K562 (cell line): ENCODE measurements around the gene AMER3. TPM values are rescaled to one million over a fixed set of nuclear protein-coding genes. Genes with fewer than 3 reads are reported as not detected.

Experiments used
- ATAC-seq: fragments of 200-7000 bp; cut with Tn5 transposase; 3 replicates; pipeline ENCODE4 v1.9.1; 2020; ENCODE audit warnings: moderate library complexity
- BruUV-seq: library from RNA; stranded (reverse); fragments of 400-500 nt; replicated peaks from 2 replicates; lab custom pipeline; 2021; lab: Mats Ljungman, UMichigan
- CTCF ChIA-PET: fragments of 300-600 bp; formaldehyde crosslinking; extraction: SDS; loops from one replicate; lab custom pipeline; 2021; ENCODE audit warnings: low intra/inter-chr PET ratio; lab: Yijun Ruan, JAX
- POLR2A ChIA-PET: fragments of 300-600, 350-650 bp; sonication (Branson Sonifier 250); formaldehyde crosslinking; extraction: SDS; loops from one replicate; lab custom pipeline; 2021; ENCODE audit warnings: antibody characterized with exemption, inconsistent platforms; lab: Yijun Ruan, JAX
- DNase-seq, 4 experiments: peaks; one replicate each; pipeline versions ENCODE4 v3.0.0 to v3.0.0-alpha.2; 2011 to 2018; ENCODE audit warnings: low spot score in 3 of 4, mixed read lengths in 3 of 4; ENCODE audit errors: extremely low read depth in 1 of 4
- FAIRE-seq: peaks from 2 replicates; lab custom pipeline; 2011; peaks lifted over from hg19 to GRCh38; lab: Jason Lieb, UNC
- H2AFZ ChIP-seq: 2 replicates; pipeline ENCODE4 v1.6.0; 2011; ENCODE audit warnings: low read depth, low read length, control low read depth, inconsistent platforms
- H3K27ac ChIP-seq: fragments of 200-600 bp; 3 replicates; pipeline ENCODE4 v1.8.0; 2011; ENCODE audit warnings: low read depth, mild to moderate bottlenecking, control low read depth, inconsistent platforms, low read length, moderate library complexity, mixed read lengths; ENCODE audit errors: extremely low read depth
- H3K27me3 ChIP-seq, 2 experiments: fragments of 300-600 bp in 1 of 2; 2 replicates in 1 of 2; 3 replicates in 1 of 2; pipeline versions ENCODE4 v1.6.0 to v1.8.0; 2011; ENCODE audit warnings: inconsistent platforms in 2 of 2, low read length in 2 of 2, mild to moderate bottlenecking in 1 of 2, mixed read lengths in 1 of 2, moderate library complexity in 1 of 2; ENCODE audit not compliant: control insufficient read depth in 2 of 2, insufficient read depth in 2 of 2
- H3K36me3 ChIP-seq: fragments of 300-600 bp; 3 replicates; pipeline ENCODE4 v1.8.0; 2011; ENCODE audit warnings: mild to moderate bottlenecking, low read length, inconsistent platforms; ENCODE audit not compliant: control insufficient read depth, insufficient read depth
- H3K4me1 ChIP-seq, 2 experiments: fragments of 200-600 bp in 1 of 2; replicated peaks in 1 of 2; 2 replicates in 1 of 2; 3 replicates in 1 of 2; pipeline versions ENCODE4 v1.5.1 to v1.8.0; 2011; ENCODE audit warnings: inconsistent platforms in 2 of 2, low read length in 2 of 2, mild to moderate bottlenecking in 1 of 2, mixed read lengths in 1 of 2, moderate library complexity in 1 of 2; ENCODE audit not compliant: control insufficient read depth in 2 of 2, insufficient read depth in 2 of 2
- H3K4me2 ChIP-seq: 2 replicates; pipeline ENCODE4 v1.6.1; 2011; ENCODE audit warnings: low read length, control low read depth, inconsistent platforms, mixed read lengths; ENCODE audit not compliant: insufficient read depth
- H3K4me3 ChIP-seq: fragments of 200-600 bp; sonication (generic), shearing (Covaris generic); 2 replicates; pipeline ENCODE4 v1.5.1; 2016; ENCODE audit warnings: control low read depth, inconsistent platforms
- H3K79me2 ChIP-seq: fragments of 200-600 bp; 3 replicates; pipeline ENCODE4 v1.8.0; 2011; ENCODE audit warnings: low read length, inconsistent platforms; ENCODE audit not compliant: control insufficient read depth, insufficient read depth
- H3K9ac ChIP-seq, 2 experiments: 2 replicates each; pipeline versions ENCODE4 v1.6.0 to v1.6.1; 2011; ENCODE audit warnings: low read depth in 2 of 2, low read length in 2 of 2, control low read depth in 1 of 2, inconsistent platforms in 1 of 2, mild to moderate bottlenecking in 1 of 2, mixed read lengths in 1 of 2; ENCODE audit not compliant: insufficient read depth in 1 of 2
- H3K9me1 ChIP-seq: one replicate; pipeline ENCODE4 v1.6.0; 2011; ENCODE audit warnings: inconsistent platforms, mild to moderate bottlenecking, low read length, moderate library complexity; ENCODE audit not compliant: control insufficient read depth, insufficient read depth
- H3K9me3 ChIP-seq: replicated peaks from 2 replicates; pipeline ENCODE4 v1.5.1; 2011; ENCODE audit warnings: low read depth, low read length, inconsistent platforms; ENCODE audit not compliant: control insufficient read depth, insufficient read depth
- H4K20me1 ChIP-seq: replicated peaks from 2 replicates; pipeline ENCODE4 v1.6.1; 2011; ENCODE audit warnings: low read length, inconsistent platforms, mixed read lengths; ENCODE audit not compliant: control insufficient read depth, insufficient read depth
- ARID2 ChIP-seq: fragments of 450-650 bp; IDR thresholded peaks from 2 replicates; pipeline ENCODE4 v1.6.1; 2017; ENCODE audit warnings: antibody characterized with exemption, mild to moderate bottlenecking
- MCM3 ChIP-seq: fragments of 450-650 bp; IDR thresholded peaks from 2 replicates; pipeline ENCODE4 v1.6.1; 2016
- PHB2 ChIP-seq: fragments of 450-650 bp; IDR thresholded peaks from 2 replicates; pipeline ENCODE4 v1.6.1; 2017; ENCODE audit warnings: low read depth
- VEZF1 ChIP-seq: fragments of 200-800 bp; sonication (Bioruptor generic); IDR thresholded peaks from 2 replicates; pipeline ENCODE4 v1.6.1; 2017; ENCODE audit warnings: missing genetic modification characterization, missing compliant biosample characterization
- ZNF217 ChIP-seq: sonication (generic); formaldehyde crosslinking; IDR thresholded peaks from 2 replicates; pipeline ENCODE4 v1.8.0; 2022; ENCODE audit warnings: mild to moderate bottlenecking, missing genetic modification reagents
- ZNF24 ChIP-seq: fragments of 450-650 bp; IDR thresholded peaks from 2 replicates; pipeline ENCODE4 v1.6.1; 2016
- ZNF311 ChIP-seq: fragments of 250-450 bp; sonication (Bioruptor Pico); IDR thresholded peaks from 2 replicates; pipeline ENCODE4 v1.4.0; 2020; ENCODE audit warnings: mild to moderate bottlenecking, moderate library complexity
- ZNF551 ChIP-seq: fragments of 250-450 bp; sonication (Bioruptor Pico); IDR thresholded peaks from 2 replicates; pipeline ENCODE4 v1.5.0; 2021; ENCODE audit warnings: mild to moderate bottlenecking, moderate library complexity
- WGBS: fragments of 100-300 bp; shearing (Covaris generic); methylation state at CpG from one replicate; pipeline ENCODE4 v1.1.6; 2016; ENCODE audit warnings: low coverage, mixed read lengths; ENCODE audit not compliant: insufficient coverage; ENCODE audit errors: missing lambda C conversion rate; 5-methylcytosine and 5-hydroxymethylcytosine counted together
- in situ Hi-C: fragments of 300-500 bp; cut with MboI; formaldehyde crosslinking; loops from 4 replicates; pipeline ENCODE4 v1.15.0; 2018; ENCODE audit warnings: inconsistent platforms, mixed read lengths
- intact Hi-C: fragments of 100-400 bp; cut with micrococcal nuclease; formaldehyde crosslinking; loops from 2 replicates; pipeline ENCODE4 v1.14.2; 2022
- polyA plus RNA-seq, 8 experiments: library from polyadenylated mRNA; depleted of rRNA in 4 of 8; stranded (reverse) in 5 of 8; unstranded in 3 of 8; fragments of >200 nt; fragmentation: Nextera tagmentation in 2 of 8; fragmentation: Illumina TruSeq in 1 of 8; extraction: Ambion mirVana in 2 of 8; extraction: Trizol in 1 of 8; gene quantifications; 2 replicates each; pipeline versions ENCODE4 v1.2.1 to v1.2.3, GENCODE V29; 2011 to 2014; ENCODE audit warnings: inconsistent platforms in 1 of 8, missing spikeins in 1 of 8
- total RNA-seq, 7 experiments: library from RNA; depleted of rRNA in 6 of 7; stranded (reverse); fragments of >200 nt in 6 of 7; fragmentation: Illumina TruSeq in 2 of 7; extraction: Trizol in 2 of 7; gene quantifications; 2 replicates each; pipeline versions ENCODE4 v1.2.1 to v1.2.3, GENCODE V29; 2011 to 2021; ENCODE audit warnings: low replicate concordance in 1 of 7
- TF ChIP-seq, protein P1 (sequence below): sonication (generic); formaldehyde crosslinking; IDR thresholded peaks from 2 replicates; pipeline ENCODE4 v1.8.1; 2023; ENCODE audit warnings: mild to moderate bottlenecking, missing genetic modification reagents
- TF ChIP-seq, protein P2 (sequence below): fragments of 450-650 bp; formaldehyde crosslinking; IDR thresholded peaks from 2 replicates; pipeline ENCODE4 v1.4.0; 2022; ENCODE audit warnings: mild to moderate bottlenecking, moderate library complexity
- TF ChIP-seq, protein P3 (sequence below): sonication (generic); formaldehyde crosslinking; IDR thresholded peaks from 2 replicates; pipeline ENCODE4 v1.8.0; 2022; ENCODE audit warnings: missing genetic modification reagents, mild to moderate bottlenecking, borderline replicate concordance
- TF ChIP-seq, protein P4 (sequence below): sonication (generic); formaldehyde crosslinking; IDR thresholded peaks from 2 replicates; pipeline ENCODE4 v1.8.0; 2022; ENCODE audit warnings: mild to moderate bottlenecking, missing genetic modification reagents

AMER3 gene
- total and polyA plus RNA-seq, 9 of the 15 experiments (the other 6 are each of a cell fraction or from before 2014, with no cell fraction given), result not detected

- intact Hi-C loops, result no loop called here
- H3K9ac ChIP-seq, result peak within 1 kb of the TSS in 1 of 2 experiments; percentile 78; a peak in 1 of 4 replicates
- CTCF ChIA-PET, result no interaction called here
- TF ChIP-seq, protein P1, sequence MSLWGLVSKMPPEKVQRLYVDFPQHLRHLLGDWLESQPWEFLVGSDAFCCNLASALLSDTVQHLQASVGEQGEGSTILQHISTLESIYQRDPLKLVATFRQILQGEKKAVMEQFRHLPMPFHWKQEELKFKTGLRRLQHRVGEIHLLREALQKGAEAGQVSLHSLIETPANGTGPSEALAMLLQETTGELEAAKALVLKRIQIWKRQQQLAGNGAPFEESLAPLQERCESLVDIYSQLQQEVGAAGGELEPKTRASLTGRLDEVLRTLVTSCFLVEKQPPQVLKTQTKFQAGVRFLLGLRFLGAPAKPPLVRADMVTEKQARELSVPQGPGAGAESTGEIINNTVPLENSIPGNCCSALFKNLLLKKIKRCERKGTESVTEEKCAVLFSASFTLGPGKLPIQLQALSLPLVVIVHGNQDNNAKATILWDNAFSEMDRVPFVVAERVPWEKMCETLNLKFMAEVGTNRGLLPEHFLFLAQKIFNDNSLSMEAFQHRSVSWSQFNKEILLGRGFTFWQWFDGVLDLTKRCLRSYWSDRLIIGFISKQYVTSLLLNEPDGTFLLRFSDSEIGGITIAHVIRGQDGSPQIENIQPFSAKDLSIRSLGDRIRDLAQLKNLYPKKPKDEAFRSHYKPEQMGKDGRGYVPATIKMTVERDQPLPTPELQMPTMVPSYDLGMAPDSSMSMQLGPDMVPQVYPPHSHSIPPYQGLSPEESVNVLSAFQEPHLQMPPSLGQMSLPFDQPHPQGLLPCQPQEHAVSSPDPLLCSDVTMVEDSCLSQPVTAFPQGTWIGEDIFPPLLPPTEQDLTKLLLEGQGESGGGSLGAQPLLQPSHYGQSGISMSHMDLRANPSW (CRISPR knock-in tag), result no peak
- no peak for TF ChIP-seq MCM3
- TF ChIP-seq ZNF24, result no peak
- no peak for TF ChIP-seq ZNF311 (CRISPR knock-in tag)
- TF ChIP-seq PHB2, result no peak
- TF ChIP-seq ARID2, result no peak
- no peak for TF ChIP-seq VEZF1 (CRISPR knock-in tag)
- TF ChIP-seq, protein P2, sequence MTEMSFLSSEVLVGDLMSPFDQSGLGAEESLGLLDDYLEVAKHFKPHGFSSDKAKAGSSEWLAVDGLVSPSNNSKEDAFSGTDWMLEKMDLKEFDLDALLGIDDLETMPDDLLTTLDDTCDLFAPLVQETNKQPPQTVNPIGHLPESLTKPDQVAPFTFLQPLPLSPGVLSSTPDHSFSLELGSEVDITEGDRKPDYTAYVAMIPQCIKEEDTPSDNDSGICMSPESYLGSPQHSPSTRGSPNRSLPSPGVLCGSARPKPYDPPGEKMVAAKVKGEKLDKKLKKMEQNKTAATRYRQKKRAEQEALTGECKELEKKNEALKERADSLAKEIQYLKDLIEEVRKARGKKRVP (CRISPR knock-in tag), result no peak
- TF ChIP-seq ZNF551 (CRISPR knock-in tag), result no peak
- TF ChIP-seq ZNF217 (CRISPR knock-in tag), result no peak
- TF ChIP-seq, protein P3, sequence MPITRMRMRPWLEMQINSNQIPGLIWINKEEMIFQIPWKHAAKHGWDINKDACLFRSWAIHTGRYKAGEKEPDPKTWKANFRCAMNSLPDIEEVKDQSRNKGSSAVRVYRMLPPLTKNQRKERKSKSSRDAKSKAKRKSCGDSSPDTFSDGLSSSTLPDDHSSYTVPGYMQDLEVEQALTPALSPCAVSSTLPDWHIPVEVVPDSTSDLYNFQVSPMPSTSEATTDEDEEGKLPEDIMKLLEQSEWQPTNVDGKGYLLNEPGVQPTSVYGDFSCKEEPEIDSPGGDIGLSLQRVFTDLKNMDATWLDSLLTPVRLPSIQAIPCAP, result no peak
- TF ChIP-seq, protein P4, sequence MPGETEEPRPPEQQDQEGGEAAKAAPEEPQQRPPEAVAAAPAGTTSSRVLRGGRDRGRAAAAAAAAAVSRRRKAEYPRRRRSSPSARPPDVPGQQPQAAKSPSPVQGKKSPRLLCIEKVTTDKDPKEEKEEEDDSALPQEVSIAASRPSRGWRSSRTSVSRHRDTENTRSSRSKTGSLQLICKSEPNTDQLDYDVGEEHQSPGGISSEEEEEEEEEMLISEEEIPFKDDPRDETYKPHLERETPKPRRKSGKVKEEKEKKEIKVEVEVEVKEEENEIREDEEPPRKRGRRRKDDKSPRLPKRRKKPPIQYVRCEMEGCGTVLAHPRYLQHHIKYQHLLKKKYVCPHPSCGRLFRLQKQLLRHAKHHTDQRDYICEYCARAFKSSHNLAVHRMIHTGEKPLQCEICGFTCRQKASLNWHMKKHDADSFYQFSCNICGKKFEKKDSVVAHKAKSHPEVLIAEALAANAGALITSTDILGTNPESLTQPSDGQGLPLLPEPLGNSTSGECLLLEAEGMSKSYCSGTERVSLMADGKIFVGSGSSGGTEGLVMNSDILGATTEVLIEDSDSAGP, result no peak
These were observed 26.6 kb upstream of the AMER3 start, which contains the start of gene GPR148 for GRCh38 chr2:130728549-130729316. TSS of gene GPR148 (plus strand) at chr2:130729070. CDS start at chr2:130729152, 82 bp downstream.

More at GRCh38 chr2:130728549-130729316, 26.6 kb upstream of the AMER3 start, which contains the start of gene GPR148:
- POLR2A ChIA-PET, result interaction anchor here (0.6 to 1.4 kb wide), 3 partner anchors 9 to 396 kb away, joined by 3 to 4 read pairs (median 4); no protein-coding TSS in a partner anchor
- Histone ChIP-seq H3K4me1 (peaks cover 7 to 23% of the 10 kb centered on the region in 2 experiments), H3K9me1 (peaks cover 7% of the 10 kb centered on the region), H3K79me2 (no peaks in the 10 kb centered on the region), H3K27ac (no peak within 1 kb of the TSS), H3K4me3 (peak within 1 kb of the TSS; percentile 57), H3K4me2 (peak within 1 kb of the TSS; percentile 90), H3K9me3 (no peaks in the 10 kb centered on the region; the same call in 1 of the 2 replicates), H4K20me1 (no peaks in the 10 kb centered on the region; the same call in 1 of the 2 replicates), H3K36me3 (no peaks in the 10 kb centered on the region), H3K27me3 (peaks cover 11 to 30% of the 10 kb centered on the region in 2 experiments; a peak in 3 of 5 replicates), H2AFZ (peak within 1 kb of the TSS; percentile 97)
- FAIRE-seq (no peak), ATAC-seq (no peak), DNase-seq (no peak)
- 14% methylated on average over 8 of the region's 8 CpGs for WGBS
- in situ Hi-C loops, result no loop called here
- no TSS peak for BruUV-seq
